Measurements from ENCODE around the gene GBE1. TPM values are rescaled to one million over a fixed set of nuclear protein-coding genes. Genes with fewer than 3 reads are reported as not detected.

Gene GBE1
- total RNA-seq, 1 donor from 2014 or later = 32.5 TPM

- CTCF ChIA-PET = interaction anchor here (2.6 kb wide), 1 partner anchor 641 kb away, joined by 20 read pairs; no protein-coding TSS in a partner anchor
- Mint-ChIP-seq H3K27ac (no peak overlapping the region), H3K4me3 (no peak overlapping the region), H3K36me3 (ENCODE audit: low read depth) (peaks cover 2% of the 10 kb centered on the region), H3K27me3 (no peaks in the 10 kb centered on the region), H3K4me1 (no peaks in the 10 kb centered on the region), H3K9me3 (no peaks in the 10 kb centered on the region)
- POLR2A ChIA-PET = no interaction called here
- TF ChIP-seq CTCF (IDR thresholded peaks at IDR 0.05) = no peak
- ATAC-seq (ENCODE audit: low read depth) (no peak), DNase-seq (no peak)
- intact Hi-C loops (cut with micrococcal nuclease) = loop anchor here (10.0 kb wide), 1 partner anchor 423 kb away; no protein-coding TSS in a partner anchor
Observed at GRCh38 chr3:81492040-81492439, 269.4 kb downstream of the GBE1 start.

GRCh38 chr3:81490541-81491288 is 270.7 kb downstream of the GBE1 start:
- CTCF ChIA-PET = interaction anchor here (0.8 to 2.6 kb wide), 4 partner anchors 14 to 642 kb away, joined by 3 to 20 read pairs (median 6); no protein-coding TSS in a partner anchor
- peak; percentile 82 for TF ChIP-seq CTCF (IDR thresholded peaks at IDR 0.05)
- Mint-ChIP-seq H3K4me3 (no peak overlapping the region), H3K27me3 (no peaks in the 10 kb centered on the region), H3K4me1 (peaks cover 3% of the 10 kb centered on the region), H3K9me3 (no peaks in the 10 kb centered on the region), H3K36me3 (ENCODE audit: low read depth) (peaks cover 2% of the 10 kb centered on the region), H3K27ac (no peak overlapping the region)
- ATAC-seq (ENCODE audit: low read depth) (peak; percentile 73), DNase-seq (peak; percentile 20)
- POLR2A ChIA-PET = no interaction called here
- intact Hi-C loops (cut with micrococcal nuclease) = loop anchor here (1.0 to 10.0 kb wide), 2 partner anchors 424 to 643 kb away; no protein-coding TSS in a partner anchor

GRCh38 chr3:81485444-81485865 is 276.0 kb downstream of the GBE1 start:
- Mint-ChIP-seq H3K36me3 (ENCODE audit: low read depth) (peaks cover 2% of the 10 kb centered on the region), H3K27ac (no peak overlapping the region), H3K4me3 (no peak overlapping the region), H3K4me1 (peaks cover 10% of the 10 kb centered on the region), H3K9me3 (no peaks in the 10 kb centered on the region), H3K27me3 (no peaks in the 10 kb centered on the region)
- TF ChIP-seq CTCF (IDR thresholded peaks at IDR 0.05) = no peak
- intact Hi-C loops (cut with micrococcal nuclease) = no loop called here
- ChIA-PET POLR2A (no interaction called here), CTCF (no interaction called here)
- DNase-seq = no peak
- peak; percentile 57 for ATAC-seq (ENCODE audit: low read depth)

GRCh38 chr3:81484520-81484919 is 276.9 kb downstream of the GBE1 start:
- intact Hi-C loops (cut with micrococcal nuclease) = no loop called here
- peaks cover 10% of the 10 kb centered on the region for H3K4me1 Mint-ChIP-seq
- no peaks in the 10 kb centered on the region for H3K27me3 Mint-ChIP-seq
- no peak for TF ChIP-seq CTCF (IDR thresholded peaks at IDR 0.05)
- H3K27ac Mint-ChIP-seq = no peak overlapping the region
- CTCF ChIA-PET = no interaction called here
- H3K9me3 Mint-ChIP-seq = no peaks in the 10 kb centered on the region
- no peak for DNase-seq
- H3K36me3 Mint-ChIP-seq (ENCODE audit: low read depth) = peaks cover 2% of the 10 kb centered on the region
- POLR2A ChIA-PET = no interaction called here
- ATAC-seq (ENCODE audit: low read depth) = no peak
- no peak overlapping the region for H3K4me3 Mint-ChIP-seq

GRCh38 chr3:81483046-81483445 is 278.4 kb downstream of the GBE1 start:
- TF ChIP-seq CTCF (IDR thresholded peaks at IDR 0.05) = no peak
- Mint-ChIP-seq H3K27ac (no peak overlapping the region), H3K9me3 (no peaks in the 10 kb centered on the region), H3K4me3 (no peak overlapping the region), H3K36me3 (ENCODE audit: low read depth) (no peaks in the 10 kb centered on the region), H3K27me3 (no peaks in the 10 kb centered on the region), H3K4me1 (peaks cover 10% of the 10 kb centered on the region)
- no peak for ATAC-seq (ENCODE audit: low read depth)
- ChIA-PET POLR2A (no interaction called here), CTCF (no interaction called here)
- intact Hi-C loops (cut with micrococcal nuclease) = no loop called here
- no peak for DNase-seq

All from activated B cell treated with CpG ODN at 0.5 μM for 24 hours (primary cell).